SK-N-SH treated with all-trans-retinoic acid at 6 μM for 48 hours (cell line): ENCODE measurements around the gene SCAF1.
"Not testable (repeated sequence)": the region's sequence is repeated elsewhere in the genome, so short reads cannot be mapped to it uniquely, and the experiment has no call there.

ENCODE experiments used
- ATAC-seq: fragments of 200-7000 bp; cut with Tn5 transposase; 3 replicates; pipeline ENCODE4 v1.9.1; 2020; ENCODE audit warnings: mild to moderate bottlenecking, moderate library complexity
- ARNTL ChIP-seq: fragments of 450-650 bp; formaldehyde crosslinking; IDR thresholded peaks from 2 replicates; pipeline ENCODE4 v1.5.0; 2020; ENCODE audit warnings: low read depth, mild to moderate bottlenecking, moderate library complexity, borderline replicate concordance
- BACH2 ChIP-seq: fragments of 250-450 bp; sonication (Bioruptor Pico); IDR thresholded peaks from 2 replicates; pipeline ENCODE4 v1.9.0; 2021; ENCODE audit warnings: mild to moderate bottlenecking, borderline replicate concordance
- CREB5 ChIP-seq: fragments of 250-450 bp; sonication (Bioruptor Pico); IDR thresholded peaks from 2 replicates; pipeline ENCODE4 v1.5.1; 2020; ENCODE audit warnings: low read depth, mild to moderate bottlenecking, moderate library complexity
- CSDC2 ChIP-seq: fragments of 250-450 bp; sonication (Bioruptor Pico); IDR thresholded peaks from 2 replicates; pipeline ENCODE4 v1.5.0; 2020; ENCODE audit warnings: mild to moderate bottlenecking, moderate library complexity
- CSRNP3 ChIP-seq: fragments of 250-450 bp; sonication (Bioruptor Pico); IDR thresholded peaks from 2 replicates; pipeline ENCODE4 v1.5.1; 2021; ENCODE audit warnings: mild to moderate bottlenecking, moderate library complexity
- ESRRG ChIP-seq: fragments of 250-450 bp; sonication (Bioruptor Pico); IDR thresholded peaks from 2 replicates; pipeline ENCODE4 v1.6.1; 2021; ENCODE audit warnings: mild to moderate bottlenecking
- GLIS3 ChIP-seq: fragments of 250-450 bp; sonication (Bioruptor Pico); IDR thresholded peaks from 2 replicates; pipeline ENCODE4 v1.5.0; 2020; ENCODE audit warnings: mild to moderate bottlenecking, moderate library complexity
- ISL1 ChIP-seq: fragments of 250-450 bp; sonication (Bioruptor Pico); IDR thresholded peaks from 2 replicates; pipeline ENCODE4 v2.1.2; 2022; ENCODE audit warnings: mild to moderate bottlenecking, moderate library complexity
- OSR1 ChIP-seq: fragments of 250-450 bp; sonication (Bioruptor Pico); IDR thresholded peaks from 2 replicates; pipeline ENCODE4 v1.8.0; 2022; ENCODE audit warnings: moderate library complexity, mild to moderate bottlenecking, inconsistent platforms
- PATZ1 ChIP-seq: fragments of 250-450 bp; sonication (Bioruptor Pico); IDR thresholded peaks from 2 replicates; pipeline ENCODE4 v1.8.0; 2020; ENCODE audit warnings: mild to moderate bottlenecking, moderate library complexity, borderline replicate concordance
- PPARA ChIP-seq: fragments of 250-450 bp; sonication (Bioruptor Pico); IDR thresholded peaks from 2 replicates; pipeline ENCODE4 v1.5.0; 2020; ENCODE audit warnings: mild to moderate bottlenecking, borderline replicate concordance
- RARB ChIP-seq: fragments of 250-450 bp; sonication (Bioruptor Pico); IDR thresholded peaks from 2 replicates; pipeline ENCODE4 v1.8.0; 2021; ENCODE audit warnings: mild to moderate bottlenecking, moderate library complexity
- SNAI2 ChIP-seq: fragments of 250-450 bp; sonication (Bioruptor Pico); IDR thresholded peaks from 2 replicates; pipeline ENCODE4 v1.5.0; 2020; ENCODE audit warnings: mild to moderate bottlenecking, moderate library complexity
- TCF4 ChIP-seq: fragments of 250-450 bp; sonication (Bioruptor Pico); IDR thresholded peaks from 2 replicates; pipeline ENCODE4 v1.8.0; 2021; ENCODE audit warnings: mild to moderate bottlenecking, moderate library complexity, borderline replicate concordance
- TOX ChIP-seq: fragments of 250-450 bp; sonication (Bioruptor Pico); IDR thresholded peaks from 2 replicates; pipeline ENCODE4 v1.8.0; 2021; ENCODE audit warnings: mild to moderate bottlenecking, moderate library complexity, borderline replicate concordance
- ZC3H10 ChIP-seq: fragments of 250-450 bp; sonication (Bioruptor Pico); IDR thresholded peaks from 2 replicates; pipeline ENCODE4 v1.5.1; 2021; ENCODE audit warnings: mild to moderate bottlenecking, moderate library complexity
- ZFP3 ChIP-seq: fragments of 250-450 bp; sonication (Bioruptor Pico); IDR thresholded peaks from 2 replicates; pipeline ENCODE4 v1.5.0; 2020; ENCODE audit warnings: mild to moderate bottlenecking, moderate library complexity
- ZFP30 ChIP-seq: fragments of 450-650 bp; formaldehyde crosslinking; IDR thresholded peaks from 2 replicates; pipeline ENCODE4 v1.5.0; 2022; ENCODE audit warnings: mild to moderate bottlenecking, moderate library complexity
- ZNF565 ChIP-seq: fragments of 450-650 bp; formaldehyde crosslinking; conservative IDR thresholded peaks from 2 replicates; pipeline ENCODE4 v1.5.0; 2020; ENCODE audit warnings: low read depth, mild to moderate bottlenecking, moderate library complexity
- ZNF70 ChIP-seq: fragments of 450-650 bp; formaldehyde crosslinking; IDR thresholded peaks from 2 replicates; pipeline ENCODE4 v1.5.0; 2020; ENCODE audit warnings: mild to moderate bottlenecking, moderate library complexity
- ZNF8 ChIP-seq: fragments of 450-650 bp; formaldehyde crosslinking; IDR thresholded peaks from 2 replicates; pipeline ENCODE4 v1.5.0; 2020; ENCODE audit warnings: mild to moderate bottlenecking, moderate library complexity
- TF ChIP-seq, protein P1 (sequence below): fragments of 250-450 bp; sonication (Bioruptor Pico); IDR thresholded peaks from 2 replicates; pipeline ENCODE4 v1.8.0; 2021; ENCODE audit warnings: low read depth, mild to moderate bottlenecking, moderate library complexity, borderline replicate concordance
- TF ChIP-seq, protein P2 (sequence below): fragments of 250-450 bp; sonication (Bioruptor Pico); IDR thresholded peaks from 2 replicates; pipeline ENCODE4 v1.5.0; 2020; ENCODE audit warnings: mild to moderate bottlenecking, moderate library complexity

Gene SCAF1

GRCh38 chr19:49631014-49631588 lies 10.9 kb upstream of the SCAF1 start:
- peak; percentile 35 for ATAC-seq
- TF ChIP-seq TCF4 (CRISPR knock-in tag): no peak
- TF ChIP-seq ZNF565 (CRISPR knock-in tag): no peak
- TF ChIP-seq ZFP30 (CRISPR knock-in tag): no peak
- no peak for TF ChIP-seq CSRNP3 (CRISPR knock-in tag)
- TF ChIP-seq SNAI2 (CRISPR knock-in tag): no peak
- no peak for TF ChIP-seq BACH2 (CRISPR knock-in tag)
- TF ChIP-seq OSR1 (CRISPR knock-in tag): no peak
- TF ChIP-seq, all 23 proteins: peak for 0

GRCh38 chr19:49631610-49632192 lies 10.3 kb upstream of the SCAF1 start:
- ATAC-seq: no peak
- TF ChIP-seq CSDC2 (CRISPR knock-in tag) (no peak), PPARA (no peak), ZNF565 (CRISPR knock-in tag) (no peak), TOX (CRISPR knock-in tag) (no peak), TCF4 (CRISPR knock-in tag) (no peak), ARNTL (CRISPR knock-in tag) (no peak), ZC3H10 (CRISPR knock-in tag) (no peak), ESRRG (CRISPR knock-in tag) (no peak), OSR1 (CRISPR knock-in tag) (no peak), CREB5 (CRISPR knock-in tag) (no peak), ZFP3 (CRISPR knock-in tag) (no peak), ZNF8 (CRISPR knock-in tag) (no peak), BACH2 (CRISPR knock-in tag) (no peak), ZNF70 (CRISPR knock-in tag) (no peak)
- TF ChIP-seq, protein P1, sequence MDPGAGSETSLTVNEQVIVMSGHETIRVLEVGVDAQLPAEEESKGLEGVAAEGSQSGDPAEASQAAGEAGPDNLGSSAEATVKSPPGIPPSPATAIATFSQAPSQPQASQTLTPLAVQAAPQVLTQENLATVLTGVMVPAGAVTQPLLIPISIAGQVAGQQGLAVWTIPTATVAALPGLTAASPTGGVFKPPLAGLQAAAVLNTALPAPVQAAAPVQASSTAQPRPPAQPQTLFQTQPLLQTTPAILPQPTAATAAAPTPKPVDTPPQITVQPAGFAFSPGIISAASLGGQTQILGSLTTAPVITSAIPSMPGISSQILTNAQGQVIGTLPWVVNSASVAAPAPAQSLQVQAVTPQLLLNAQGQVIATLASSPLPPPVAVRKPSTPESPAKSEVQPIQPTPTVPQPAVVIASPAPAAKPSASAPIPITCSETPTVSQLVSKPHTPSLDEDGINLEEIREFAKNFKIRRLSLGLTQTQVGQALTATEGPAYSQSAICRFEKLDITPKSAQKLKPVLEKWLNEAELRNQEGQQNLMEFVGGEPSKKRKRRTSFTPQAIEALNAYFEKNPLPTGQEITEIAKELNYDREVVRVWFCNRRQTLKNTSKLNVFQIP (CRISPR knock-in tag): no peak

GRCh38 chr19:49632576-49632975 lies 9.4 kb upstream of the SCAF1 start:
- TF ChIP-seq SNAI2 (CRISPR knock-in tag): no peak
- no peak for TF ChIP-seq ISL1 (CRISPR knock-in tag)
- TF ChIP-seq ESRRG (CRISPR knock-in tag): no peak
- TF ChIP-seq CSDC2 (CRISPR knock-in tag): no peak
- TF ChIP-seq PPARA: no peak
- TF ChIP-seq ARNTL (CRISPR knock-in tag): no peak
- TF ChIP-seq TOX (CRISPR knock-in tag): no peak
- TF ChIP-seq PATZ1 (CRISPR knock-in tag): no peak
- TF ChIP-seq ZFP30 (CRISPR knock-in tag): no peak
- TF ChIP-seq ZNF8 (CRISPR knock-in tag): no peak
- TF ChIP-seq GLIS3 (CRISPR knock-in tag): no peak
- TF ChIP-seq ZC3H10 (CRISPR knock-in tag): no peak
- TF ChIP-seq, protein P1 (CRISPR knock-in tag): no peak
- no peak for TF ChIP-seq CREB5 (CRISPR knock-in tag)
- TF ChIP-seq, protein P2, sequence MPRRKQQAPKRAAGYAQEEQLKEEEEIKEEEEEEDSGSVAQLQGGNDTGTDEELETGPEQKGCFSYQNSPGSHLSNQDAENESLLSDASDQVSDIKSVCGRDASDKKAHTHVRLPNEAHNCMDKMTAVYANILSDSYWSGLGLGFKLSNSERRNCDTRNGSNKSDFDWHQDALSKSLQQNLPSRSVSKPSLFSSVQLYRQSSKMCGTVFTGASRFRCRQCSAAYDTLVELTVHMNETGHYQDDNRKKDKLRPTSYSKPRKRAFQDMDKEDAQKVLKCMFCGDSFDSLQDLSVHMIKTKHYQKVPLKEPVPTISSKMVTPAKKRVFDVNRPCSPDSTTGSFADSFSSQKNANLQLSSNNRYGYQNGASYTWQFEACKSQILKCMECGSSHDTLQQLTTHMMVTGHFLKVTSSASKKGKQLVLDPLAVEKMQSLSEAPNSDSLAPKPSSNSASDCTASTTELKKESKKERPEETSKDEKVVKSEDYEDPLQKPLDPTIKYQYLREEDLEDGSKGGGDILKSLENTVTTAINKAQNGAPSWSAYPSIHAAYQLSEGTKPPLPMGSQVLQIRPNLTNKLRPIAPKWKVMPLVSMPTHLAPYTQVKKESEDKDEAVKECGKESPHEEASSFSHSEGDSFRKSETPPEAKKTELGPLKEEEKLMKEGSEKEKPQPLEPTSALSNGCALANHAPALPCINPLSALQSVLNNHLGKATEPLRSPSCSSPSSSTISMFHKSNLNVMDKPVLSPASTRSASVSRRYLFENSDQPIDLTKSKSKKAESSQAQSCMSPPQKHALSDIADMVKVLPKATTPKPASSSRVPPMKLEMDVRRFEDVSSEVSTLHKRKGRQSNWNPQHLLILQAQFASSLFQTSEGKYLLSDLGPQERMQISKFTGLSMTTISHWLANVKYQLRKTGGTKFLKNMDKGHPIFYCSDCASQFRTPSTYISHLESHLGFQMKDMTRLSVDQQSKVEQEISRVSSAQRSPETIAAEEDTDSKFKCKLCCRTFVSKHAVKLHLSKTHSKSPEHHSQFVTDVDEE (CRISPR knock-in tag): no peak
- TF ChIP-seq RARB (CRISPR knock-in tag): no peak

GRCh38 chr19:49633273-49633672 lies 8.7 kb upstream of the SCAF1 start:
- not testable (repeated sequence) for ATAC-seq

More at GRCh38 chr19:49632576-49632975, 9.4 kb upstream of the SCAF1 start:
- ATAC-seq: no peak
